ENCODE data around the gene CENPO.
A peak's percentile ranks its signal among the peaks of the same experiment; 100 is the strongest.
"Not testable (repeated sequence)": the region's sequence is repeated elsewhere in the genome, so short reads cannot be mapped to it uniquely, and the experiment has no call there.

The CENPO gene

DNA sequence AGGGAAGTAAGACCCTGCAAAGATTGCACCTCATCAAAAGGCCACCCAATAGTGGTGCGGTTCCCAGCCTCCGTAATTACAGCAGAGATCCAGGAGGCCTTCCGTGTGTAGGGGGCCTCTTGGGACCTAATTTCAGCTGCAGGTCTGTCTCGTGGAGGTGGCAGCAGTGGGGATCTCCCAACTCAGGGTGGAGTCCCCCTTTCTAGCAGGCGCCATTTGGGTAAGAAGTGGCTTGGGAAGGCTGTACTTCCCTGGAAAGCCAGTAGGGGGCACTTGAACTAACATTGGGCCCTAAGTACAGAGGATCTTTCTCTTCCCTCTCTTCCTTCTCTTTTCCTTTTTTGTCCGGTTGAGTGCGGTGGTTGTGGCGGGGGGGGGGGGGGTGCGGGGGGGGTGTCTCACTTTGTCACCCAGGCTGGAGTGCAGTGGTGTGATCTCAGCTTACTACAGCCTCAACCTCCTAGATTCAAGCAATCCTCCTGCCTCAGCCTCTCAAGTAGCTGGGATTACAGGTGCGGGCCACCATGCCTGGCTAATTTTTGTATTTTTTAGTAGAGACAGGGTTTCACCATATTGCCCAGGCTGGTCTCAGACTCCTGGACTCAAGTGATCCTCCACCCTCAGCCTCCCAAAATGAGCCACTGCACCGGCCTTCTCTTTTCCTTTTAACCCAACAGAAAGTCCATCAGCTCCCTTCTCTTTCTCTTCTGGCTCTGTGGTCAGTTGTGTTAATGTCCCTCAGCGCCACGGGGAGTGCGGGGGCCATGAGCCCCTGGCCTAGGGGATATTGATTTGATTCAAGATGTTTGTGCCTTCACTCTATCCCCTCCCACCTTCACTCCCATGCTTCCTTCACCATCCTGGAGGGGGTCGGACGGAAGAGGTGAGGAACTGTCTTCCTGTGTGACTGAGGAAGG, 32.0 kb downstream of the CENPO start:
- DNase-seq: no peak

DNA sequence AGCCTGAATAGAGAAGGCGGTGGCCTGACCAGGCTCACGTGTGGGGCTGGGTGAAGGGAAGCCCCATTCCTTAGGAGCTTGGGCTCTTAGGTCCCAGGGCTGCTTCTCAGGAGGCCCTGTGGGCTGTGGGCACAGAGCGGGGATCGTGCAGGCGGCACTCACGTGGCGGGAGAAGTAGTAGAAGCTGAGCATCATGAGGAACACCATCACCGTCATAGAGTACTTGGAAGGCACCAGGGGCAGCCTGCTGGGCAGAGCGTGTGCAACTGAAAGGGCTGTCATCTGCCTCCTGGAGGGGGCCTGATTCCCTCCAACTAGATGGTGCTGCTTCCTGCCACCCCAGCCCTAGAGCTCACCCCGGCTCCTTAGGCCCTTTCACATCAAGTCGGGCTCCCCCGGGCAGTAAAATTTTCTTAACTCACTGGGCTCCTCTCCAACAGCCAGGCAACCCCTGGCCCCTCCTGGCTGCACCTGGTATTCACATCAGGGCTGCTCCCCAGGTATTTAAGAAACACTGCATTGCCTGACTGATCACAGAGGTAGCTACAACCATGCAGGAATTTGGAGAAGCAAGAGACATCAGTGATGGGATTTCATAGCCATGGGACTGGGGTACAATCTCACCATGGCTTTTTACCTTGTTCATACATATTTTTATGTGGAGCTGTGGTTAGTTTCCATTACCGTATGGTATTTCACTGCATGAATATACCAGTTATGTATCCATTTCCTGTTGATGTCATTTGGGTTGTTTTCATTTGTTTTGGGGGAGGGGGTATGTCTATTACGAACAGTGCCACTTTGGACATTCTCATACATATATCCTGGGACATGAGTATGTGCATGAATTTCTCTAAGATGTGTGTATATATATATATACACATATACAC, 32.9 kb downstream of the CENPO start:
- no peak for DNase-seq

DNA sequence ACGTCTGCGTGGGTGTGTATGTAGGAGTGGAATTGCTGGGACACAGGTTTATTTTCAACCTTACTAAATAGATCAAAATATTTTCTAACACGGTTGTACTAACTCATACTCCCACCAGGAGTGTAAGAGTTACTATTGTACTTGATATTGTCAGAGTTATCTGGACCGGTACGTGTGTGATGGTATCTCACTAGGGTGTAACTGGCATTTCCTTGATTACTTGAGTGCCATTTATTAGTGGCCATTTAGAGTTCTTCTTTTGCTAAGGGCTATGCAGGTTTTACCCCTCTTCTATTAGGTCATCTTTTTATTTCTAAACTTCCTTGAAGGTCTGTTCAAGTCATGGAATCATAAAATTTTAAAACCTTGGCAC, 33.5 kb downstream of the CENPO start:
- no peak for DNase-seq

DNA sequence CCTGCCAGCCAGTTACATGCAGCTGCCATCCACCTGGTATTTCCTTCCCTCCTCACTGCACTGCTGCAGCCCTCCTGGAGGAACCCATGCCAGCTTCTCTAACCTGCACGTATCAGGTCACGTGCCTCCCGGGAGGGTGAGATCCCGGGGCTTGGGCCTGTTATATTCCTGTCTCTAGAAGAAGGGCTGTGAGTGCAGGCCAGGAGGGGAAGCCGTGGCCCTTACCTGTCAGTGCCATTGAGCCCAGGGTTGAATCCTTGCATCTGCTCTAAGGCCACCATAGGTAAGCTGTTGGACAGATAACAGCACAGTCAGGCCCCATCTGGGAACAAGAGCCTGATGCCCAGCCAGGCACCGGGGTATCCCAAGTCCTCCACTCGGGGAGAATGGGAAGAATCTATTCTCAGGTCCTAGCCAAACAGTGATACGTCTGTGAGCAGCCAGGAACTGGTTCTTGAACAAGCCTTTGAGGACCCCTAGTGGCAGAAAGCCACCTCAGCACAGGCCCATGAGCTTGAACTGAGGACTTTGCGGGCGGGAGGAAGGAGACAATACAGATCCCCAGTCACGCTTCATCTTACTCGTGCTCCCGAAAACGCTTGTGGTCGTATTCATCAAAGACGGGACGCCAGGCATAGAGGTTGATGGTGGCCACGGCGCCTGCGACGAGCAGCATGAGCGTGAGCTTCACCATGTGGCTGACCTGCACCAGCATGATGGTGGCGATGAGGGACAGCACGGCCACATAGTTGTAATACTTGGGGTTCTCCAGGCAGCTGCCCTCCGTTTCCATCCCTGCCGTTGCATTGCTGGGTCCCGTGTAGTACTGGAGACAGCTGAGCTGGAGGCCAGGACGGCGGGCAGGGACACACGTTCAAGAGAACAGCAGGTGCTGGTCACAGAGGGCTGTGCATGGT, 34.4 kb downstream of the CENPO start:
- DNase-seq: peak; percentile 47

DNA sequence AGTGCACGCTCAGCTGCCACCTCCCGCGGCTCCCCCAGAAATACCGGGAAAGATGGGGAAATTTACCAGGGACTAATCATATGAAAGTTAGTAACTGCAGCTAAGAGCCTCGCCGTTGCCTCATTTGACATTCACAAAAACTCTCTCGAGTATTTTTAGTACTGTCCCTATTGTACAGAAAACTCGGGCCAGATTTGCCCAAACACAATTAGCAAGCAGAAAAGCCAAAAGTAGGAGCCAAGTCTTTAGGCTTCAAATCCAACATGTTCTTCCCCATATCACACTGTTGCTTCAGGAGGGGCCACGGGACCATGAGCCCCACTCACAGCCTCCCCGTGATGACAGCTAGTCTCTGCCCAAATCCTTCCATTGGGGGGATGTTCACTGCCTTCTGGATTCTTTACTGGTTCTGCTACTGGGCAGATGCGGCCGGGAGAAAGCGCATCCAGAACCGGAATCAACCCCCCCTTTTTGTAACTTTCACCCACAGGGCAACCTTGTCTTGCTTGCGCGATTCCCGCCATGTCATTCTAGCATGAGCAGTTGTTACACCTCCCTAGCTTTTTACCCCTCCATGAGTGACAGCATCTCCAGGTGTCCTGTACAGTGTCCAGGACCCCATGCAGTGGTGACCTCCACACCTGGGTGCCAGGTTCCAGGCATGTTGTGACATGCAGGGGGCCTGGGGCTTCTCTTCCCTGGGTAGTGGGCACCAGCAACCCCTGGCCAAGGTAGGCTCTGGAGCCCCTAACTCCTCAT, 35.2 kb downstream of the CENPO start:
- no peak for DNase-seq

DNA sequence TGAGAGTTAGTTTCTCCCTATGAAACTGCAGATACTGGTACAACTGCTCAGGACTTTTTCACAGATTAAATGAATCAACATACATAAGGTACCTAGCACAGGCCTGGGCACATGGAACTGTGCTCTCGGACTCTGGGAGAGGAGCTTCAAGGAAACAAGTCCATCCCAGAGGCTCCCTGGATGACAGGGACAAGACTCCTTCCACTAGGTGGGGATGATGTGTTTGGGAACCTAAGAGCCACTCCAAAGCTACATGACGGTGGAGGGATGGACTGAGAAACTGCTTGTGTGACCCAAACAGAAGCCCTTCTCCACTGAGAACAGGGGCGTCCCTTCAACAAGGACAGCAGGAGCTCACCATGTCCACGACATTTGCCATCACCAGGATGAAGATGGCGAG, 37.1 kb downstream of the CENPO start:
- DNase-seq: no peak

DNA sequence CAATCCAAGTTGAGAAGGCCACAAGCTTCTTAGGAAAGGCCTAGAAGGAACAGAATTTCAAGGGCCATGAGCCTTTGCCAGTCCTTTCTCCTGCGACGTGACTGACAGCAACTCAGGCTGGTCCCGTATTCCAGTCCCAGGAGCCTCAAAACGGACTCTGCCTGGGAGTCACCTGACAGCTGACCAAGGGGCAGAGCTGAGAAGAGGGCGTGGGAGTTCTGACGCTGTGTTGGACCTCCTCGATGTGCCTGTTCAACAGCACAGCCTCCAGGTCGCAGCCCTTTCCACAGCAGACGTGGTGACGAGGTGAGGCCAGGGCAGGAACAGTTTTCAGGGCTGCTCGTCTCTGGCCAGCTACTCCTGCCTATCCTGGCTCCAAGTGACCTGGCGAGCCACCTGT, 37.6 kb downstream of the CENPO start:
- DNase-seq: no peak

DNA sequence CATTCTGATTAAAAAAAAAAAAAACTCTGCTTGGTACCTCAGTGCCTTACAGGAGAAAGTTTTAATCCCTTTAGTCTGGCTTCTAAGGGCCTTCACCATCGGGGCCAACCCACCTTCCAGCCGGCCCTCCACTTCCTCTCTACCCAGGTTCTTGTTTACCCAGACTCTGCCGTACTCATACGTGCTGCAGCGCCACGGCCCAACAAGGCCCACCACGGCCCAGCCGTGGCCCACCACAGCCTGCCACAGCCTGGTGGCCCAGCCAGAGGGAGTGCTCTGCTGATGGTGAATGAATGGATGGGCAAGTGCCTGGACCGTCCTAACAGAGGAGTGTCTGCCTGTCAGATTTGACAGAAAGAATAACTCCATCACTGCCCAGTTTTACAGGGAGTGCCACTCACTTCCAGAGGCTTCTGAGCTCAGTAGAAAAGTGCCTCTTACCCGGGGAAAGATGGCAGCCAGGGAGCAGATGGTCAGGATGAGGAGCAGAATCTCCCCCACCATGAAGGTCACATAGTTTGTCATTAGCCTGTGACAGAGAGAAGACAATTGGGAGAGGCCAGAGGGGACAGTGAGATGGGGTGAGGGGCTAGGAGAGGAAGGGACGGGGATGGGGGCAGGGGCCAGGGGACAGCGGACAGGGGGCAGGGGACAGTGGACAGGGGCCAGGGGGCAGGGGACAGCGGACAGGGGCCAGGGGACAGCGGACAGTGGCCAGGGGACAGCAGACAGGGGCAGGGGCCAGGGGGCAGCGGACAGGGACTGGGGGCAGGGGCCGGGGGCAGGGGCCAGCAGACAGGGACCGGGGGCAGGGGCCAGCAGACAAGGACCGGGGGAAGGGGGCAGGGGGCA, 38.2 kb downstream of the CENPO start:
- DNase-seq: no peak

DNA sequence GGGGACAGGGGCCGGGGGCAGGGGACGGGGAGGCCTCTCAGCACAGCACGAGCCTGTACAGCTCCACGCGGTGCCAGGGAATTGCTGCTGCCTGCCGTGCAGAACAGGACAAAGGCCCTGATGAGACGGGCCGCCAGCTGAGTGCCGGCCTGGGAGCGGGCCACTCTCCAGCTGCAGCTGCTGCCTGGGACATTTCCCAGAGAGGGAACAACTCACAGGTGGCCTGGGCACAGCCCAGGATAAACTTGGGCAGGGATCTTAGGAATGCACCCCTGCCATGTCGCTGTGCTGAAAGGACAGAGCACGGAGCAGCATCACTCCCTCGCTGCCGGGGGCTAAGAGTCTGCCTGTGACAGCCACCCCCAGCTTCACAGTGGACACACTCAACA, 38.8 kb downstream of the CENPO start:
- DNase-seq: no peak

DNA sequence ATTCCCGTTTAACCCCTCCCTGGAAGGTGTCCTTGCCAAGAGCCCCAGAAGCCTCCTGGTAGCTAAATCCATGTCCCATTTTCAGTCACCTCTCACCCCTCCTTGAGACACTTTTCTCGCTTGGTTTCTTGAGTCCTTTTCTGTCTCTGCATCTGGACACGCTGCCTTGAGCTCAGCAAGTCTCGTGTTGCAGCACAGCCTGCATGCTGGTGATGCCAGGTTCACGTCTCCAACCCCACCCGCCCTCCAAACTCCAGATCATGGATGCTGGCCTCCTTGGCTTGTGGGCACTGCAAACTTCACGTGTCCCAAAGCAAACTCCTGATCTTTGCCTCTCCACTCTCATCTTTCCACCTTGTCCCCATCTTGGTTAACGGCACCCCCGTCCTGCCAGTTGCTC, 39.3 kb downstream of the CENPO start:
- no peak for DNase-seq

DNA sequence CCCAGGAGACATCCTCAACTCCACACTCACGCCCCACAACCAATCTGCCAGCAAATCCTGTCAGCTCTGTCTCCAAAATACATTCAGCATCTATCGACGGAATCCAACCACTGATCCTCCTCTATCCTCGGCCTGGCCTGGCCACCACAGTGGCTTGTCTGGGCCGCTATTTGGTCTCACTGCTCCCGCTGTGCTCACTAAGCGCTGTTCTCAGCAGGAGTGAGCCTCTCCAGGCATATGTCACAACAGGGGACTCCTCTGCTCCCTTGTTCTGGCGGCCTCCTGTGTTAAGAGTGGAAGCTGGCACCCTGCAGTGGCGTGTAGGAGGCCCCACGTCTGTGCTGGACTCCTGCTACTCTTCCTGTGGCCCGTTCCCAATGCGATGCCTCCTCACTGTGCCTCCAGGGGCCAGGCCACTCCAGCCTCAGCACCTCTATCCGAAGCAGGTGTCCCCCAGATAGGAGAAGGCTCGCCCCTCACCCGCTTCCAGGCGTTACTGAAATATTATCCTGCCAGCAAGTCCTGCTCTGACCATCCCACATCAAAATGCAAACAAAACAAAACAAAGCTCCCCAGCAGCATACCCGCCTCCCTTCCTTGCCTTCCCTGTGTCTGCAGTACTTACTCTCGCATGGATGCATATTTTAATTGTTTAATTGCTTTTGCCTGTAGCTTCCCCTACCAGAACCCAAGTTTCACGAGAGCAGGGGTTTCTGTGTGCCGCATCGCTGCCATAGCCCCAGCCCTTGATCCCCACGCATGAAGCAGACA, 39.9 kb downstream of the CENPO start:
- DNase-seq: no peak

DNA sequence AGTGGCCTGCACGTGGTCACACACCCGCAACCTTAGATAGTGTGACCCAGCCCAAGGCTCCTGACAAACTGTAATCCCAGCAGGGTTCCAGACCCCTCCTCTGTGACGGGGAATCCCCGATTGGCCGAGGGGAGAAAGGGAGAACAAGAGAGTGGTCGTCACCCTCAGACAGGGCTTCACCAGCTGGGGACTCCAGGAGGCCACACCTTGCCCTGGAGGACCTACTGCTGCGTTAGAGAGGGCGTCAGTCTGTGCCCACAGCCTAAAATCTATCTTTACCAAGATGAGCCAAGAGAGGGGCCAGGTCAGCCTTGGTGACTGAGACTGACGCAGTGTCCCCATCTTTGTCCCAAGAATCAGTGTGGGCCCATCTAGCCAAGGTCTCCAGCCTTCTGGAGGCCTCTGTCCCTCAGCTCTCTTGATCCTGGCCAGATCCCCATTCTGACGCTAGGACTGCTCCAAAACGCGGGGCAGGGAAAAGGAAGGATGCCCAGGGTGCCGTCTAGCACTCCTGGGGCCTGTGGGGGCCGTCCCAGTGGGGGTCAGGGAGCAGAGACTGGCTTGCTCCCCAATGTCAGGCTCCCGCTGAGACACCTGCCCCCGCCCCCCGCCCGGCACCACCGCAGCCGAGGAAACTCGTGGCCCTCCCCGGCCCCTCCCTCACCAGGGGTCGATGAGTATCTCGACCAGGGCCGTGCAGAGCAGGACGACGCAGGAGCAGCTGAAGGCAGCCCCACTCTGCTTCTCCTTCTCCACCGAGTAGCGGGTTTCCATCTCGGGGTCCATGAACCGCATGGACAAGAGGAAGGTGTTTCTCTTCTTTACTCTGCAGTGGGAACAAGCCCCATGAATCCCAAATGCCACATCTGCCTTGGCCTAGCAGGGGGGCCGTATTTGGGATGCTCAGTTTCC, 40.9 kb downstream of the CENPO start:
- no peak for DNase-seq

DNA sequence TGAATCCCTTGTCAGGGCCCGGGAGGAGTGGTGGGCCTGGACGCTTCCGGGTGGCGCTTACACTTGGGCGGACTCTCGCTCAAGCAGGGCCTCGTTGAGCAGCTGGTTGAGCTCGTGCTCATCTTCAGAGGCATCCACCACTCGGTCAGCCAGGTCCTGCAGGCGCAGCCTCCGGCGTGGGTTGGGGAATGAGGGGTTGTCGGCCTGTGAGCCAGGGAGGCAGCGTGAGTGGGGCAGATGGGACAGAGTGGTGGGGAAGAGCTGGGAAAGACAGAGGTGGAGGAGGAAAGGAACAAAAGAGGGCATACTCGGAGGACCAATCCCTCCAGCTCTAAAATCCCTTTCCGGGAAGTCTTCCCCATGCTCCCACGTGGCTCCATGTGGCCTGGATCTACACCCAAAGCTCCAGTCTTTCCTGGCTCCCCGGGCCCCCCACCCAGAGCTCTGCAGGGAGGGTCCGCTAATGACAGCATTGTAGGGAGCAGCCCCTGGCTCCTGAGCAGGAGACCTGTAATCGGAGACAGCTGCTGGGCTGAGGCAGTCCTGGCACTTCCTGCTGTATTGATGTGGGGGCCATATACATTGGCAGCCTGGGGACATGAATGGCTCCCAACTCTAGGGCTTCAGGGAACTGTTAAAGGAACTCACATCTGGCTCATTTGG, 41.6 kb downstream of the CENPO start:
- no peak for DNase-seq

DNA sequence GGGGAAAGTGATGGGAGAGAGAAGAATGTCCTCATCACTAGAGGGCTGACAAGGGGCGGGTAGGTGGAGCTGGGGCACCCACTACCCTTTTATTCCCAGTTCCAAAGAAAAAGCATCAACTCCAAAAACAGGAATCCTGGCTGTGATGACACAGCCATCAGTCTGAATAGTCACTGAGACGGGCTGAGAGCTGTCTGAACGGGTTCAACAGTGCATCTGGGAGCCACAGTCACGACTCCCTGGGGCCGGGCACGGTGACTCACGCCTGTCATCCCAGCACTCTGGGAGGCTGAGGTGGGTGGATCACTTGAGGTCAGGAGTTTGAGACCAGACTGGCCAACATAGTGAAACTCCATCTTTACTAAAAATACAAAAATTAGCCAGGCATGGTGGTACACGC, 42.2 kb downstream of the CENPO start:
- DNase-seq: not testable (repeated sequence)

DNA sequence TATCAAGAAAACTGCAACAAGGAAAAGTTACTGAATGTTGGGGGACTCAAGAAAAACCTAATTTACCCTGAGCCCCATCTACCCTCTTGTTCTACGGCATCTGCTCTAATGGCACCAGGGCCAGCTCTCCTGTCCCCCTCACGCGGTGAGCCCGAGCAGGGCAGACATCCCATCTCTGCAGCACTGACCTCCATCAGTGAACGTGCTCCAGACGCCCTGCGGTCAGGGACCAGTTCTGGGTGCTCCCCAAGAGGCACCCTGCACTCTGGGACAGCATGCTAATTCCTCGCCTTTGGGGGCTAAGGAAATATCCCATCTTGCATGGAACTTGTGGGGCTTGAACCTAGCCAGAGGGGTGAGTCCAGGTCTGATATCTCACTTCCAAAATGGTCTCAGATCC, 43.0 kb downstream of the CENPO start:
- DNase-seq: no peak

DNA sequence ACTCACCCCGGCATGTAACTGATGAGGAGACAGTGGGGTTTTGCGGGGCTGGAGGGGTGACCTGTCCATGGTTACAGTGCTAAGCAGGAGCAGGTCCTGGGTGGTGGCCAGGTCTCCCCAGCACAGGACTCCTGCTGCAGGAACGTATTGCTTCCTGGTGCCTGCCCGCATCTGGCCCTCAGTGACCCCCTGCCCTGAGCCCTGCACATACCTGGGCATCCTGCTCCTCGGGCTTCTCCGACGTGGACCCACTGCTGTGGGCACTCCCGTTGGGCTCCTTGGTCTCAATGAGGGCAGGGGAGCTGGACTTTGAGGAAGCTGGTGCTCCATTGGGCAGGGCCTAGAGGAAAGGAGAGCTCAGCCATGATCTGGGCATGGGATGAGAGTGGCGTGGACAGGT, 43.5 kb downstream of the CENPO start:
- DNase-seq: no peak

DNA sequence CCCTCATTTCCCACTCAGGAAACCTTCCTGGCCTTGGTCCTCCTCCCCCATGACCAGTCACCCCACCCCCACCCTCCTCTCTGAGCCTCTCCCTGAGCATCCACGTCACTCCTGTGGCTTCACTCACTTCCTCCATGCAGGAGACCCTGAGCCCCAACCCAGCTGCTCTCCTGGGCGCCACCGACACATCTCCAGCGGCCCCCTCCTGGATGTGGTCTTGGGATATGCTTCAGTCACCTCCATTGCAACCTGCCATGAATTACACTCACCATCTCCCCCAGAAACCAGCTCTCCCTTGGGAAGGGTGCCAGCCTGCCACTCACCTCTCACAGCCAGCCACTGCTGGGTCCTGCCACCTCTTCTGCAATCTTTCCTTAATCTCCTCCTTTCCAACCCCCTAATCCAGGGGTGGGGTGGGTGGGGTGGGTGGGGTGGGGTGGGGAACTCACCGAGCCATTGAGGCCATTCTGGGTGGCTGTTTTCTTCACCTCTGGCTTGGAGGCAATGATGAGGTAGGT, 44.8 kb downstream of the CENPO start:
- DNase-seq: no peak

DNA sequence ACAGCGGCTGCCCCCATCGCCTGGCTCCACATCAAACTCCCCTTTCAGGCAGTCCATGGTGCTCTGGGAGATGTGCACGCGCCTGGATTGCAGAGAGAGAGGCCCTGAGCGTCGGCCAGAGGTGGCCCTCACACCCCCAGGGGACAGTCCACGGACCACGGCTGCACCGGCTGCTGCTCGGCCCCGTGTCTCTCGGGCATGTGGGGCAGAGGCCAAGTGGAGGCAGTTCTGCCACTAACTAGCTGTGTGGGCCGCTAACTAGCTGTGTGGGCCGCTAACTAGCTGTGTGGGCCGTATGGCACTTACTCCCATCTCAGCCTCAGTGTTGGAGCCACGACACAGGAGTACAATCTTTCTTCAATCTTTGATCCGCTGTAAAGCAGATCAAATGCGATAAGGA, 45.3 kb downstream of the CENPO start:
- no peak for DNase-seq
